RPMI7951 (cell line): Measurements from ENCODE around the gene ZDHHC12. TPM values are rescaled to one million over a fixed set of nuclear protein-coding genes. Genes with fewer than 3 reads are reported as not detected.

ENCODE experiments used
- DNase-seq: peaks from one replicate; pipeline ENCODE4 v3.0.0-alpha.2; 2012; ENCODE audit warnings: low read depth
- total RNA-seq: library from RNA; depleted of rRNA; stranded (reverse); fragments of >200 nt; shearing (Covaris generic); gene quantifications from 2 replicates; pipeline ENCODE4 v1.2.3, GENCODE V29; 2014; rRNA removed

Gene ZDHHC12
- total RNA-seq, 1 experiment from 2014 or later: 68.1 TPM

- DNase-seq: no peak
Observed at GRCh38 chr9:128685636-128686489, 38.1 kb downstream of the ZDHHC12 start.

DNA sequence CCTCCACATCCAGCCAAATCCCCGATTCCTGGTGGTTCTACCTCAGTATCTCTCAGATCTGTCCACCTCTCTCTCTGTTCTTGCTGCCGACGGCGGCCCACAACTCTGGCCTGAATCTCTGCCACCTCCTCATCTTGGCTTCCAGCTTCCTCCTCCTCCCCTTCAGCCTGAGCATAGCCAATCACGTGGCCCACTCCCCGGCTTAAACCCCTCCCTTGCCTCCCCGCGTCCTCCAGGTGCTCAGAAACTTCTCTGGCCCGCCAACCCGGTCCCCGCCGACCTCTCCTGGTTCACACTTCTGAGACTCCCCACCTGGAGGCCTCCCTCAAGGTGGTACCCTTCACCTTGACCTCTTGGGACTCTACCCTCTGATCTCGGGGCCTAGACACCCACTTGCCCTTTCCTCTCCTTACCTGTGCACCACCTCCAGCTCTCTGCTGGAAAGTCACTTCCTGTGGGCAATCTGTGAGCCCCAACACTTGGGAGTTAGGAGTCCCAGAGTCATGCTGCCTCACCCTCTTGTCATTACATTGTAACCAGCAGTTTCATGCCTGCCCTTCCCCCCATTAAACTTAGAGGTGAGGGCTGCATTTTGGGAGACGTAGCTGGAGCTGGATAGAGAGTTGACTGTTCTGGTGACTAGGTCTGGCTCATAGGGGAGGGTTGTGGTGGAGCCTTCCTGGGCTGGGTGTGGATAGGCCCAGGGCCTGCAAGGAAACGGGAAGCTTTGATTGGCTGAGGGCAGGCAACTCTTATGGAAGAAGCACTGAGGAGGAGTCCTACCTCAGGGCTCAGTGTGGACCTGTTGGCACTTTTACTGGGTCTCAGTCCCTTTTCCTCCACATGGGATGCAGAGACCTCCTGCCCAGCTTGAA is 39.4 kb downstream of the ZDHHC12 start:
- DNase-seq: peak; percentile 67

DNA sequence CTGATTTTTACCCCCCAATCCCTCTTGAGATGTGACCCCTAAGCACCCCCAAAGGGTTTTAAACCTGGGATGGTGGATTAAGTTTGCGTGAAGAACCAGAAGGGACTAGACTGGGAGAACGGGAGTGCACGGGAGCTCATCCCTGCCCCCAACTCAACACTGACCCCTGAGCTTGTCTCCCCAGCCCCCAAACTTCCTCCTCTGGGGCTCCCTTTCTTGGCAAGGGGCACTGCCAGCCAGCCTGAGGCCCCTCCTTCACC is 39.9 kb downstream of the ZDHHC12 start:
- no peak for DNase-seq

GRCh38 chr9:128683340-128684064 is 40.4 kb downstream of the ZDHHC12 start:
- peak; percentile 35 for DNase-seq

- no peak for DNase-seq
Observed at GRCh38 chr9:128677794-128678193, 46.1 kb downstream of the ZDHHC12 start.

DNA sequence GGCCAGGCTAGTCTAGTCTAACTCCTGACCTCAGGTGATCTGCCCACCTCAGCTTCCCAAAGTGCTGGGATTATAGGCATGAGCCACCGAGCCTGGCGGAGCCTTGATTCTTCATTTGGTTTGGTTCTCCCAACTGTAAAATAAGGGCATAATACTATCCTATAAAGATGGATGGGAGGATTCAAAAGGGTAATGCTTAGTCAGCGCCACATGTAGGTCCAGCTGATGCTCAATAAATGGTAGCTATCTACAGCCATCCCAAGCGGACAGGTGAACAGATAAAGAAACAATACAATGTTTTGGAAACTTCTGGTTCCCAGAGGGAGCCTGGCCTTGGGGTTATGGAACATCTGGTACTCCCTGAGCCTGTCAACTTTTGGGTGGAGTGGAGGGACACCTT is 48.5 kb downstream of the ZDHHC12 start:
- no peak for DNase-seq

Other genes starting within 250 kb of the ZDHHC12 start
- gene GLE1, start 219.4 kb downstream of the ZDHHC12 start, total RNA-seq: 29.3 and 30.6 TPM in 2 replicates
- 102 and 116 TPM in 2 replicates for gene SPTAN1, start 171.5 kb downstream of the ZDHHC12 start, total RNA-seq
- gene DYNC2I2, start 67.3 kb downstream of the ZDHHC12 start, total RNA-seq: 81.0 and 116 TPM in 2 replicates
- 266 and 329 TPM in 2 replicates for gene SET, start 34.9 kb downstream of the ZDHHC12 start, total RNA-seq
- gene PKN3, start 21.6 kb downstream of the ZDHHC12 start, total RNA-seq: 6.1 and 6.6 TPM in 2 replicates
- gene ZER1, start 47.8 kb upstream of the ZDHHC12 start, total RNA-seq: 13.7 and 15.4 TPM in 2 replicates
- 6.4 and 8.7 TPM in 2 replicates for gene TBC1D13, start 63.1 kb upstream of the ZDHHC12 start, total RNA-seq
- gene ENDOG, start 94.4 kb upstream of the ZDHHC12 start, total RNA-seq: 21.8 and 22.9 TPM in 2 replicates
- 17.1 and 20.4 TPM in 2 replicates for gene SPOUT1, start 105.7 kb upstream of the ZDHHC12 start, total RNA-seq
- 8.0 and 9.6 TPM in 2 replicates for gene KYAT1, start 157.8 kb upstream of the ZDHHC12 start, total RNA-seq
- gene LRRC8A, start 158.0 kb upstream of the ZDHHC12 start, total RNA-seq: 13.9 and 14.1 TPM in 2 replicates
- 1.7 and 1.8 TPM in 2 replicates for gene PHYHD1, start 196.9 kb upstream of the ZDHHC12 start, total RNA-seq
- 16.1 and 16.2 TPM in 2 replicates for gene DOLK, start 223.5 kb upstream of the ZDHHC12 start, total RNA-seq
- gene NUP188, start 223.6 kb upstream of the ZDHHC12 start, total RNA-seq: 28.9 and 33.4 TPM in 2 replicates